Activated CD4-positive, alpha-beta memory T cell treated with anti-CD3 and anti-CD28 coated beads, Interleukin-2, amount 10 ng/mL, durations not matched to agents 7 days and 5 days (primary cell): ENCODE data around the gene ZNF207. TPM values are rescaled to one million over a fixed set of nuclear protein-coding genes. Genes with fewer than 3 reads are reported as not detected.
"Not testable (repeated sequence)": the region's sequence is repeated elsewhere in the genome, so short reads cannot be mapped to it uniquely, and the experiment has no call there.

Experiments
- CTCF ChIA-PET: fragments of 350-600 bp; sonication (Branson Sonifier 250); formaldehyde crosslinking; loops from one replicate; lab custom pipeline; 2021; ENCODE audit warnings: antibody characterized with exemption, inconsistent platforms; lab: Charles Lee
- POLR2A ChIA-PET: fragments of 350-600 bp; sonication (Branson Sonifier 250); formaldehyde crosslinking; loops from one replicate; lab custom pipeline; 2021; ENCODE audit warnings: antibody characterized with exemption; lab: Charles Lee
- DNase-seq: peaks from one replicate; pipeline ENCODE4 v3.0.0-alpha.2; 2020
- H3K27ac Mint-ChIP-seq: one replicate; pipeline ENCODE4 v1.8.0; 2021; ENCODE audit warnings: mild to moderate bottlenecking, mixed read lengths
- H3K27me3 Mint-ChIP-seq: one replicate; pipeline ENCODE4 v1.8.0; 2021; ENCODE audit warnings: mixed read lengths
- H3K36me3 Mint-ChIP-seq: one replicate; pipeline ENCODE4 v1.8.0; 2021; ENCODE audit warnings: low read depth, mixed read lengths
- H3K4me1 Mint-ChIP-seq: one replicate; pipeline ENCODE4 v1.8.0; 2021; ENCODE audit warnings: mixed read lengths
- H3K4me3 Mint-ChIP-seq: one replicate; pipeline ENCODE4 v1.8.0; 2021; ENCODE audit warnings: mild to moderate bottlenecking, mixed read lengths
- H3K9me3 Mint-ChIP-seq: one replicate; pipeline ENCODE4 v1.8.0; 2021; ENCODE audit warnings: mixed read lengths
- total RNA-seq, 2 experiments: library from RNA; stranded (reverse); gene quantifications; one replicate each; pipeline ENCODE4 v1.2.3, GENCODE V29; 2021

ZNF207 gene
- total RNA-seq, 2 experiments from 2014 or later = 238 to 257 TPM

- Mint-ChIP-seq H3K4me3 (no peak overlapping the region), H3K27ac (no peak overlapping the region), H3K4me1 (no peaks in the 10 kb centered on the region), H3K36me3 (peaks cover 10% of the 10 kb centered on the region), H3K9me3 (no peaks in the 10 kb centered on the region), H3K27me3 (no peaks in the 10 kb centered on the region)
- no peak for DNase-seq
- CTCF ChIA-PET = interaction anchor here (0.6 to 0.8 kb wide), 2 partner anchors 8 to 73 kb away, joined by 3 to 4 read pairs; no protein-coding TSS in a partner anchor
- POLR2A ChIA-PET = interaction anchor here (1.0 kb wide), 1 partner anchor 9 kb away, joined by 3 read pairs; no protein-coding TSS in a partner anchor
These were observed 46.4 kb downstream of the ZNF207 start for GRCh38 chr17:32396343-32396742.

DNA sequence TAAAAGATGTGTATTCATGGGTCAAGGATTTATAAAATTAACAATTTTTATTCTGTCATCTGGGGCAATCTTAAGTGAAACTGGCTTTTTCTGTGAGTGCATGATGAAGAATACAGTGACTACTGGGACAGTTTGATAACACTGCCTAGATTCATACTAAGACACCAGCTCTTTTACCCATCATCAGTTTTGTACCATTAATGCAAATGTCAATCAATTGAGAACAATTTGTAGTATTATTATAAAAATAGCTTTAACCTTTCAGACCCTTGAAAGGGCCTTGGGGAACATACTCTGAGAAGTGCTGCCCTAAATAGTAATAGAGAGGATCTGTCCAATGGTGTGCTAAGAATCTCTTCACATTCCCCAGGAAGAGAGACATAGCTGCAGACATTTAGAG lies 49.0 kb downstream of the ZNF207 start:
- CTCF ChIA-PET = interaction anchor here (1.0 to 1.2 kb wide), 2 partner anchors 14 to 45 kb away, joined by 3 read pairs; partner anchors contain the start of gene PSMD11
- DNase-seq = no peak
- Mint-ChIP-seq H3K36me3 (peaks cover 5% of the 10 kb centered on the region), H3K4me3 (no peak overlapping the region), H3K9me3 (no peaks in the 10 kb centered on the region), H3K4me1 (peaks cover 4% of the 10 kb centered on the region), H3K27ac (no peak overlapping the region), H3K27me3 (no peaks in the 10 kb centered on the region)
- POLR2A ChIA-PET = interaction anchor here (1.0 to 1.6 kb wide), 4 partner anchors 9 to 68 kb away, joined by 3 to 6 read pairs (median 4); no protein-coding TSS in a partner anchor

GRCh38 chr17:32410085-32410484 lies 60.1 kb downstream of the ZNF207 start:
- H3K4me1 Mint-ChIP-seq, DNase-seq, POLR2A ChIA-PET, CTCF ChIA-PET, H3K4me3 Mint-ChIP-seq, H3K36me3 Mint-ChIP-seq, H3K9me3 Mint-ChIP-seq, H3K27ac Mint-ChIP-seq, H3K27me3 Mint-ChIP-seq: not testable (repeated sequence)

DNA sequence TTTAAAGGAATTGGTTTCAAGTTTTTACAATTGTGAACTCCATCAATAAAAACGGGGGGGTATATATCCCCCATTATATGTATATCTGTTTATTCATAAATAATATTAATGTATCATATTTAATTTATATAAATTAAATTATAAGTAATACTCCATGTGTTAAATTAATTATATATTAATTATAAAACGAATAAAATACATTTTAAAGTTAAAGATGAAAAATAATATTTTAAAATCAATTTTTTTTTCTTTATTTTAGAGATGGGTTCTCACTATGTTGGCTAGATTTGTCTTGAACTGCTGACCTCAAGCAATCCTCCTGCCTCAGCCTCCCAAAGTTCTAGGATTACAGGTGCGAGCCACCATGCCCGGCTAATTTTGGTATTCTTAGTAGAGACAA lies 76.9 kb downstream of the ZNF207 start:
- no peaks in the 10 kb centered on the region for H3K27me3 Mint-ChIP-seq
- H3K4me3 Mint-ChIP-seq = no peak overlapping the region
- ChIA-PET POLR2A (no interaction called here), CTCF (no interaction called here)
- H3K27ac Mint-ChIP-seq = no peak overlapping the region
- peaks cover 9% of the 10 kb centered on the region for H3K36me3 Mint-ChIP-seq
- no peak for DNase-seq
- H3K4me1 Mint-ChIP-seq = no peaks in the 10 kb centered on the region
- peaks cover 14% of the 10 kb centered on the region for H3K9me3 Mint-ChIP-seq

GRCh38 chr17:32429598-32429997 lies 79.6 kb downstream of the ZNF207 start:
- DNase-seq = no peak
- Mint-ChIP-seq H3K27ac (no peak overlapping the region), H3K4me3 (no peak overlapping the region), H3K4me1 (no peaks in the 10 kb centered on the region), H3K36me3 (peaks cover 9% of the 10 kb centered on the region), H3K27me3 (no peaks in the 10 kb centered on the region), H3K9me3 (peaks cover 14% of the 10 kb centered on the region)
- CTCF ChIA-PET = interaction anchor here (1.1 kb wide), 1 partner anchor 15 kb away, joined by 3 read pairs; the partner anchor contains the start of gene PSMD11
- POLR2A ChIA-PET = no interaction called here

Other genes with a start within 250 kb of the ZNF207 start
- 10 to 100 TPM; 26.0 to 26.4 TPM for gene RHOT1, start 207.7 kb upstream of the ZNF207 start, total RNA-seq
- under 1 TPM; 0.45 to 0.55 TPM for gene RHBDL3, start 84.3 kb upstream of the ZNF207 start, total RNA-seq
- gene C17orf75, start 8.0 kb upstream of the ZNF207 start, total RNA-seq = 10 to 100 TPM; 32.1 to 35.1 TPM
- 100 to 1,000 TPM; 105 to 110 TPM for gene PSMD11, start 94.4 kb downstream of the ZNF207 start, total RNA-seq
- 1 to 10 TPM; 7.4 to 7.9 TPM for gene CDK5R1, start 136.8 kb downstream of the ZNF207 start, total RNA-seq